ENCODE data around the gene MAPKAPK2. TPM values are rescaled to one million over a fixed set of nuclear protein-coding genes. Genes with fewer than 3 reads are reported as not detected.
A peak's percentile ranks its signal among the peaks of the same experiment; 100 is the strongest.

MAPKAPK2 gene
- total RNA-seq, 1 donor: 31.0 TPM

- TF ChIP-seq CTCF (IDR thresholded peaks at IDR 0.05; ENCODE audit: insufficient read depth, low read length): no peak
- no peak overlapping the region for H3K4me3 ChIP-seq (ENCODE audit: low read depth, low read length)
- DNase-seq (ENCODE audit: low read depth): no peak
Measured at GRCh38 chr1:206643118-206643698, 41.5 kb upstream of the MAPKAPK2 start.

- no peak for TF ChIP-seq CTCF (IDR thresholded peaks at IDR 0.05; ENCODE audit: insufficient read depth, low read length)
- no peak for DNase-seq (ENCODE audit: low read depth)
- H3K4me3 ChIP-seq (ENCODE audit: low read depth, low read length): no peak overlapping the region
Measured at GRCh38 chr1:206646504-206646903, 38.2 kb upstream of the MAPKAPK2 start.

- H3K4me3 ChIP-seq (ENCODE audit: low read depth, low read length): no peak overlapping the region
- DNase-seq (ENCODE audit: low read depth): no peak
- no peak for TF ChIP-seq CTCF (IDR thresholded peaks at IDR 0.05; ENCODE audit: insufficient read depth, low read length)
Measured at GRCh38 chr1:206647224-206647623, 37.5 kb upstream of the MAPKAPK2 start.

GRCh38 chr1:206649261-206649921, 35.3 kb upstream of the MAPKAPK2 start:
- TF ChIP-seq CTCF (IDR thresholded peaks at IDR 0.05; ENCODE audit: insufficient read depth, low read length): no peak
- no peak for DNase-seq (ENCODE audit: low read depth)
- no peak overlapping the region for H3K4me3 ChIP-seq (ENCODE audit: low read depth, low read length)

GRCh38 chr1:206651014-206651413, 33.7 kb upstream of the MAPKAPK2 start:
- H3K4me3 ChIP-seq (ENCODE audit: low read depth, low read length): no peak overlapping the region
- TF ChIP-seq CTCF (IDR thresholded peaks at IDR 0.05; ENCODE audit: insufficient read depth, low read length): no peak
- DNase-seq (ENCODE audit: low read depth): no peak

GRCh38 chr1:206651958-206652890, 32.5 kb upstream of the MAPKAPK2 start:
- TF ChIP-seq CTCF (IDR thresholded peaks at IDR 0.05; ENCODE audit: insufficient read depth, low read length): no peak
- DNase-seq (ENCODE audit: low read depth): peak; percentile 12
- H3K4me3 ChIP-seq (ENCODE audit: low read depth, low read length): no peak overlapping the region

Measured in fibroblast of the aortic adventitia (primary cell).